ENCODE results near the gene IL20RB. TPM values are rescaled to one million over a fixed set of nuclear protein-coding genes. Genes with fewer than 3 reads are reported as not detected.

IL20RB gene
- polyA plus RNA-seq, 1 experiment = 3.2 TPM

GRCh38 chr3:137026701-137027100 is 68.9 kb downstream of the IL20RB start:
- Histone ChIP-seq H3K4me3 (ENCODE audit: low read depth, low read length) (no peak overlapping the region), H3K27me3 (ENCODE audit: control insufficient read depth, insufficient read depth, low read length) (peaks cover 4% of the 10 kb centered on the region; the same call in 1 of the 2 replicates), H3K36me3 (ENCODE audit: control insufficient read depth, insufficient read depth, low read length) (no peaks in the 10 kb centered on the region)
- no peak for DNase-seq (ENCODE audit: low read depth)
- TF ChIP-seq CTCF (IDR thresholded peaks at IDR 0.05; ENCODE audit: insufficient read depth, low read depth, low read length) = no peak
- POLR2A ChIA-PET = no interaction called here
- CTCF ChIA-PET = interaction anchor here (0.7 to 1.7 kb wide), 3 partner anchors 9 to 13 kb away, joined by 3 to 4 read pairs (median 4); no protein-coding TSS in a partner anchor

GRCh38 chr3:137032465-137033120 is 74.8 kb downstream of the IL20RB start:
- Histone ChIP-seq H3K4me3 (ENCODE audit: low read depth, low read length) (0 out of 2 replicates have a peak overlapping the region, but pooled peaks have one; percentile 17), H3K36me3 (ENCODE audit: control insufficient read depth, insufficient read depth, low read length) (no peaks in the 10 kb centered on the region), H3K27me3 (ENCODE audit: control insufficient read depth, insufficient read depth, low read length) (peaks cover 1% of the 10 kb centered on the region; the same call in 1 of the 2 replicates)
- POLR2A ChIA-PET = no interaction called here
- CTCF ChIA-PET = interaction anchor here (0.5 to 5.2 kb wide), 23 partner anchors 8 to 990 kb away, joined by 3 to 45 read pairs (median 3); partner anchors contain the start of gene STAG1
- DNase-seq (ENCODE audit: low read depth) = no peak
- peak; percentile 99 for TF ChIP-seq CTCF (IDR thresholded peaks at IDR 0.05; ENCODE audit: insufficient read depth, low read depth, low read length)

GRCh38 chr3:137035631-137036030 is 77.8 kb downstream of the IL20RB start:
- peaks cover 1% of the 10 kb centered on the region; the same call in 1 of the 2 replicates for H3K27me3 ChIP-seq (ENCODE audit: control insufficient read depth, insufficient read depth, low read length)
- no peaks in the 10 kb centered on the region for H3K36me3 ChIP-seq (ENCODE audit: control insufficient read depth, insufficient read depth, low read length)
- no peak for DNase-seq (ENCODE audit: low read depth)
- H3K4me3 ChIP-seq (ENCODE audit: low read depth, low read length) = no peak overlapping the region
- ChIA-PET POLR2A (no interaction called here), CTCF (interaction anchor here (0.6 to 1.2 kb wide), 3 partner anchors 9 to 962 kb away, joined by 3 to 4 read pairs (median 3); no protein-coding TSS in a partner anchor)
- peak; percentile 48; the same call in 1 of the 2 replicates for TF ChIP-seq CTCF (IDR thresholded peaks at IDR 0.05; ENCODE audit: insufficient read depth, low read depth, low read length)

- Histone ChIP-seq H3K4me3 (ENCODE audit: low read depth, low read length) (no peak overlapping the region), H3K36me3 (ENCODE audit: control insufficient read depth, insufficient read depth, low read length) (no peaks in the 10 kb centered on the region), H3K27me3 (ENCODE audit: control insufficient read depth, insufficient read depth, low read length) (no peaks in the 10 kb centered on the region; the same call in 1 of the 2 replicates)
- no peak for DNase-seq (ENCODE audit: low read depth)
- ChIA-PET POLR2A (no interaction called here), CTCF (interaction anchor here (1.4 kb wide), 1 partner anchor 13 kb away, joined by 4 read pairs; no protein-coding TSS in a partner anchor)
- no peak for TF ChIP-seq CTCF (IDR thresholded peaks at IDR 0.05; ENCODE audit: insufficient read depth, low read depth, low read length)
Measured at GRCh38 chr3:137039570-137039969, 81.8 kb downstream of the IL20RB start.

GRCh38 chr3:137041251-137041650 is 83.5 kb downstream of the IL20RB start:
- Histone ChIP-seq H3K27me3 (ENCODE audit: control insufficient read depth, insufficient read depth, low read length) (peaks cover 6% of the 10 kb centered on the region), H3K4me3 (ENCODE audit: low read depth, low read length) (no peak overlapping the region), H3K36me3 (ENCODE audit: control insufficient read depth, insufficient read depth, low read length) (no peaks in the 10 kb centered on the region)
- no peak for TF ChIP-seq CTCF (IDR thresholded peaks at IDR 0.05; ENCODE audit: insufficient read depth, low read depth, low read length)
- DNase-seq (ENCODE audit: low read depth) = no peak
- ChIA-PET POLR2A (no interaction called here), CTCF (interaction anchor here (0.6 to 0.8 kb wide), 2 partner anchors 264 to 724 kb away, joined by 3 read pairs; no protein-coding TSS in a partner anchor)
